ENCODE results near the gene TTLL11.

TTLL11 gene

DNA sequence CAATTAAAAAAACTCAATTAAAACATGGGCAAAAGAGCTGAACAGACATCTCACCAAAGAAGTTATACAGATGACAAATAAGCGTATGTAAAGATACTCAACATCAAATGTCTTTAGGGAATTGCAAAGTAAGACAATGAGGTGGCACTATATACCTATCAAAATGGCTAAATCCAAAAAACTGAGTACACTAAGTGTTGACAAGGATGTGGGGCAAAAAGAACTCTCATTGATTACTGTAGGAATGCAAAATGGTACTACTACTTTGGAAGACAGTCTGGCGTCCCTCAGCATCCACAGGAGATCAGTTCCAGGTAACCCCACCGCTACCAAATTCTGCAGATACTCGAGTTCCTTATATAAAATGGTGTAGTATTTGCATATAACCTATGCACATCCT is 243.6 kb downstream of the TTLL11 start:
- no peak for FAIRE-seq
- TF ChIP-seq POLR2AphosphoS5 (IDR thresholded peaks at IDR 0.05; ENCODE audit: low read depth, low read length) (no peak), PAX5 (IDR thresholded peaks at IDR 0.05; ENCODE audit: insufficient read depth, low read length, severe bottlenecking) (no peak), TAF1 (IDR thresholded peaks at IDR 0.05; ENCODE audit: low read depth, low read length) (no peak), SPI1 (IDR thresholded peaks at IDR 0.05; ENCODE audit: low read depth, low read length) (no peak), POU2F2 (IDR thresholded peaks at IDR 0.05; ENCODE audit: low read depth, low read length) (no peak), POLR2A (IDR thresholded peaks at IDR 0.05; ENCODE audit: low read depth, low read length) (no peak)
- no peak for DNase-seq (ENCODE audit: insufficient read length, low spot score)

DNA sequence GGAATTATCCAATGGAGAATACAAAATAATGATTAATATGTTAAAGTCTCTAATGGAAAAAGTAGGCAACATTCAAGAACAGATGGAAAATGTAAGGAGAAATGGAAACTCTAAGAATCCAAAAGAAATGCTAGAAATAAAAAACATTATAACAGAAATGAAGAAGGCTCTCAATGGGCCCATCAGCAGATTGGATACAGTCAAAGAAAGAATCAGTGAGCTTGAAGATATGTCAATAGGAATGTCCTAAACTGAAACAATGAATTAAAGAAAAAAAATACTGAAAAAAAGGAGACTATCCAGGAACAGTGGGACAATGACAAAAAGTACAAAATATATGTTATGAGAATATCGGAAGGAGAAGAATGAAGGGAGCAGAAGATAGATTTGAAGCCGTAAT is 248.5 kb downstream of the TTLL11 start:
- FAIRE-seq (no peak), DNase-seq (ENCODE audit: insufficient read length, low spot score) (no peak)
- TF ChIP-seq POLR2AphosphoS5 (IDR thresholded peaks at IDR 0.05; ENCODE audit: low read depth, low read length) (no peak), SPI1 (IDR thresholded peaks at IDR 0.05; ENCODE audit: low read depth, low read length) (no peak)

DNA sequence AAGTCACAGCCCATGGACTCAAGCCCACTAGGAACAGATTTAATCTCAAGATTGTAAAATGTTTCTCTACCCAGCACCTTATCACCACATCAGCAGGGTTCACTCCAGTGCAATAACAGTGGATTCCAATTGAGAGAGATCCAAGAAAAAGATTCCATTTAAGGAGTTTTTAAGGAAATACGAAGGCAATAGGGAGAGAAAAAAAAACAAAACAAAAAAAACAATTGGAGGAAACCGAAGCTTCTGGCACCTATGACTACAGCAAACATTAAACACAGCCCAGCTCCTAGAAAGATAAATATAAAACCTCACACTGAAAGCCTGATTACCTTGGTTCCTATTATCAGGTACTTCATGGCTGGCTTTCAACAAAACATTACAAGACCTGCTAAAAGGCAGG is 249.0 kb downstream of the TTLL11 start:
- DNase-seq (ENCODE audit: insufficient read length, low spot score) (no peak), FAIRE-seq (no peak)
- no peak for TF ChIP-seq TAF1 (IDR thresholded peaks at IDR 0.05; ENCODE audit: low read depth, low read length)
- no peak for TF ChIP-seq POLR2AphosphoS5 (IDR thresholded peaks at IDR 0.05; ENCODE audit: low read depth, low read length)
- no peak for TF ChIP-seq PAX5 (IDR thresholded peaks at IDR 0.05; ENCODE audit: insufficient read depth, low read length, severe bottlenecking)
- TF ChIP-seq POU2F2 (IDR thresholded peaks at IDR 0.05; ENCODE audit: low read depth, low read length), result no peak
- TF ChIP-seq POLR2A (IDR thresholded peaks at IDR 0.05; ENCODE audit: low read depth, low read length), result no peak
- no peak for TF ChIP-seq SPI1 (IDR thresholded peaks at IDR 0.05; ENCODE audit: low read depth, low read length)

DNA sequence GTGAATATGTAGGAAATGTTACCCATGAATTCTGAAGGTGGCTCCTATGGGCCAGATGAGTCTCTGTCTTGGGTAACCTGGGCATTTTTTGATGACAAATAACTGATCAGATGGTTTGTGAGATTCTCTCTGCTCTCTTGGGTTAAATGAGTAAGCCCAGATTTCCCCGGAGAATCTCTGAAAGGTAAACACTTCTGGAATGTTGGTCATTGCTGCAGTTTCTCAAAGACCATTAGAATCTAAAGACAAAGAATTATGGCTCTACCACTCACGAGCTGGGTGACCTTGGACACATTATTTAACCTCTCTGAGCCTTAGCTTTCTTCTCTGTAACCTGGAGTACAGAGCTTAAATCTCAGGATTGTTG is 250.5 kb downstream of the TTLL11 start:
- FAIRE-seq, result no peak
- DNase-seq (ENCODE audit: insufficient read length, low spot score), result no peak
- TF ChIP-seq TAF1 (IDR thresholded peaks at IDR 0.05; ENCODE audit: low read depth, low read length) (no peak), POU2F2 (IDR thresholded peaks at IDR 0.05; ENCODE audit: low read depth, low read length) (no peak), SPI1 (IDR thresholded peaks at IDR 0.05; ENCODE audit: low read depth, low read length) (no peak), POLR2A (IDR thresholded peaks at IDR 0.05; ENCODE audit: low read depth, low read length) (no peak), POLR2AphosphoS5 (IDR thresholded peaks at IDR 0.05; ENCODE audit: low read depth, low read length) (no peak), PAX5 (IDR thresholded peaks at IDR 0.05; ENCODE audit: insufficient read depth, low read length, severe bottlenecking) (no peak)

DNA sequence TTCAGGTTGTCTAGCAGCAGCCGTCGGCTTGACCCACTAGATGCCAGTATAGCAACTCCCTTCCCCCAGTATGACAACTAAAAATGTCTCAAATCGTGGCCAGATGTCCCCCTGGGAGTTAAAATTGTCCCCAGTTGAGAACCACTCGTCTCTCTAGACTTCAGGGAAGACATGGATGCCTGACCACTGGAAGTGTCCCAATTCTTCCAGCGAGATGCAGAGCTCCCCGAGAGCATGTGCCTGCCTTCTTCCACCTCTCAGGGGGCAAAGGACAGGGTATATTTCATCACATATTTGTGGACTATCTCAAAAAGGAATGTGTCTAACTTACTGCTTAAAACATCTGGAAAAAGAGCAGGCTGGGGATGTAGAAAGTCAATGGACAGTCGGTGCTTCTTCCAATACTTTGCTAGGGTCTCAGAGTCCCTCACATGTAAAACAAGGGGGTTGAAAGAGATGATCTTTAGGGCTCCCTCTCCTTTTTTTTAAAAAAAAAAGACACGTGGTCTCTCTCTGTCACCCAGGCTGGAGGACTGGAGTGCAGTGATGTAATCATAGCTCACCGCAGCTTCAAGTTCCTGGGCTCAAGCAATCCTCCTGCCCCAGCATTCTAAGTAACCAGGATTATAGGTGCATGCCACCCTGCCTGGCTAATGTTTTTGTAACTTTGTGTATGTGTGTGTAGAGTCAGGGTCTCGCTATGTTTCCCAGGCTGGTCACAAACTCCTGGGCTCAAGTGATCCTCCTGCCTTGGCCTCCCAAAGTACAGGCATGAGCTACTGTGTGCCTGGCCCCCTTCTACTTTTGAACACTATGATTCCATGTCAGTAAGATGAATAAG is 251.1 kb downstream of the TTLL11 start:
- DNase-seq (ENCODE audit: insufficient read length, low spot score) (no peak), FAIRE-seq (no peak)
- TF ChIP-seq POU2F2 (IDR thresholded peaks at IDR 0.05; ENCODE audit: low read depth, low read length) (no peak), PAX5 (IDR thresholded peaks at IDR 0.05; ENCODE audit: insufficient read depth, low read length, severe bottlenecking) (no peak), TAF1 (IDR thresholded peaks at IDR 0.05; ENCODE audit: low read depth, low read length) (no peak), SPI1 (IDR thresholded peaks at IDR 0.05; ENCODE audit: low read depth, low read length) (no peak), POLR2AphosphoS5 (IDR thresholded peaks at IDR 0.05; ENCODE audit: low read depth, low read length) (no peak), POLR2A (IDR thresholded peaks at IDR 0.05; ENCODE audit: low read depth, low read length) (no peak)

DNA sequence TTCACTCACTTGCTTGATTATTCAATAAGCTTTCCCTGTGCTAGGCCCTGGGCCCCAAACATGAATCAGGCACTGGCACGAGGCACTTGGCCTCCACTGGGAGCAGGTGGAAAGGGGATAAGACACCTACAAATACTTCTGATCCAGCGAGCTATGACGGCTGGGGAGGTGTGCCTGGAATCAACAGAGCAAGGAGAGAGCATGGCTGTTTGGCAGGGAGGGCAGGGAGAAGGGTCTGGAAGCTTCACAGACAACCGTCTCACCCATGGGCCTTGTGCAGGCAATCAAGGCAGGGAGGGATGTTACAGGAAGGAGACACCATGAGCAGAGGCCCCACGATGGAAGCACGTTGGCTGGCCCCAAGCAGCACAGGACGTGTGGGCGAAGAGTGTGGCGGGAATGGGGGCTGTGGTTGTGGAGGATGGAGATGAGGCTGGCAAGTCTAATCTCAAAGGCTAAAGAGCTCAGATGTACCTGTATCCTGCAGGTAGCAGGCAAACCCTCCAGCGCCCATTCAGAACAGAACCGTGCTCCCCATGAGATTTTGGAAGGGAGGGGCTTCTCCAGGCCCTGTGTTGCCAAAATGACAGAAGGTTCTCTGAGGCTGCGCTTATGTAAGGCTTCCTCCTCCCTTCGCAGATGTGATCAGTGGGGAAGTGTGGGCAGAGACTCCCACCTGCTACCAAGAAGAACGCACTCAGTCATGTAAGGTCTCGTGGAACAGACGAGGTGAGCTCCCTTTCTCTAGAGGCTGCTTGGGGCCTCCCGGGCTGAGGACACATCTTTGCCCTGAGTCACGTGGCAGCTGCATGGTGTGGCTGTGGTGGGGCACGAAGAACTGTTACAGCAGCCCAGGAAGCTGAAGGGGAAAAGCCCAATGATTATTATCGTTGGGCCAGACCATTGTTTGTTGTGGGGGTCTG is 252.0 kb downstream of the TTLL11 start:
- no peak for TF ChIP-seq POLR2AphosphoS5 (IDR thresholded peaks at IDR 0.05; ENCODE audit: low read depth, low read length)
- TF ChIP-seq SPI1 (IDR thresholded peaks at IDR 0.05; ENCODE audit: low read depth, low read length), result no peak
- TF ChIP-seq POLR2A (IDR thresholded peaks at IDR 0.05; ENCODE audit: low read depth, low read length), result no peak
- no peak for TF ChIP-seq POU2F2 (IDR thresholded peaks at IDR 0.05; ENCODE audit: low read depth, low read length)
- no peak for TF ChIP-seq PAX5 (IDR thresholded peaks at IDR 0.05; ENCODE audit: insufficient read depth, low read length, severe bottlenecking)
- DNase-seq (ENCODE audit: insufficient read length, low spot score), result no peak
- FAIRE-seq, result no peak

DNA sequence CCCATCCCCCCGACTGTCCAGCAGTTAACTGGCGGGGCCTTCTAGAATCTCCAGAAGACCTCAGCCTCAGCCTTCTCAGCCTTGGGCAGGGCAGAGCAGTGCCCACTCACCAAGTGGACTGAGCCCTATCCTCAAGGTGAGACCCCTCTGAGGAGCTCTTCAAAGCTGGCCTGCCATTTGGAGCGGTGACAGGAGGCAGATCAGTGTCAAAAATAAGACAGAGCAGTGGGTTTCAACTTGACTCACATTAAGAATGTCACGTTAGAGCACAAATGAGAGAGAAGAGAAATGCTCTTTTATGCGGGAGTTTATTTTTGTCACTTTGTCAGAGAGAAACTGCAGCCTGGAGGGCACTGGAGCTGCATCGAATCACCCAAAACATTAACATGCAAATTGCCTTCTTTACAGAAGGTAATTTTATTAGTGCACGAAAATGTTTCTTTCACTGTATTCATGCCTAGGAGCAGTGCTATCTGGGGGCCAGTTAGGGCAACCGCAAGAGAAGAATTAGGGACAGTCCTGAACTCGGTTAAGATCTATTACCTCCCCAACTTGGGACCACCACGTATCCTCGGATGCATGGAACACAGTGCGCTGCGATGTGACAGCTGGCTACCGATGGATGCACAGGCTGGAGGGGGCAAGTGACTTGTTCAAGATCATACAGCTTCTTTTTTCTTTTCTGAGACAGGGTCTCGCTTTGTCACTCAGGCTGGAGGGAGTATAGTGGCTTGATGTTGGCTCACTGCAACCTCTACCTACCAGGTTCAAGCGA is 253.2 kb downstream of the TTLL11 start:
- TF ChIP-seq TAF1 (IDR thresholded peaks at IDR 0.05; ENCODE audit: low read depth, low read length), result no peak
- no peak for TF ChIP-seq PAX5 (IDR thresholded peaks at IDR 0.05; ENCODE audit: insufficient read depth, low read length, severe bottlenecking)
- no peak for TF ChIP-seq POLR2A (IDR thresholded peaks at IDR 0.05; ENCODE audit: low read depth, low read length)
- TF ChIP-seq SPI1 (IDR thresholded peaks at IDR 0.05; ENCODE audit: low read depth, low read length), result no peak
- TF ChIP-seq POLR2AphosphoS5 (IDR thresholded peaks at IDR 0.05; ENCODE audit: low read depth, low read length), result no peak
- TF ChIP-seq POU2F2 (IDR thresholded peaks at IDR 0.05; ENCODE audit: low read depth, low read length), result no peak
- FAIRE-seq (peak; percentile 66), DNase-seq (ENCODE audit: insufficient read length, low spot score) (no peak)

DNA sequence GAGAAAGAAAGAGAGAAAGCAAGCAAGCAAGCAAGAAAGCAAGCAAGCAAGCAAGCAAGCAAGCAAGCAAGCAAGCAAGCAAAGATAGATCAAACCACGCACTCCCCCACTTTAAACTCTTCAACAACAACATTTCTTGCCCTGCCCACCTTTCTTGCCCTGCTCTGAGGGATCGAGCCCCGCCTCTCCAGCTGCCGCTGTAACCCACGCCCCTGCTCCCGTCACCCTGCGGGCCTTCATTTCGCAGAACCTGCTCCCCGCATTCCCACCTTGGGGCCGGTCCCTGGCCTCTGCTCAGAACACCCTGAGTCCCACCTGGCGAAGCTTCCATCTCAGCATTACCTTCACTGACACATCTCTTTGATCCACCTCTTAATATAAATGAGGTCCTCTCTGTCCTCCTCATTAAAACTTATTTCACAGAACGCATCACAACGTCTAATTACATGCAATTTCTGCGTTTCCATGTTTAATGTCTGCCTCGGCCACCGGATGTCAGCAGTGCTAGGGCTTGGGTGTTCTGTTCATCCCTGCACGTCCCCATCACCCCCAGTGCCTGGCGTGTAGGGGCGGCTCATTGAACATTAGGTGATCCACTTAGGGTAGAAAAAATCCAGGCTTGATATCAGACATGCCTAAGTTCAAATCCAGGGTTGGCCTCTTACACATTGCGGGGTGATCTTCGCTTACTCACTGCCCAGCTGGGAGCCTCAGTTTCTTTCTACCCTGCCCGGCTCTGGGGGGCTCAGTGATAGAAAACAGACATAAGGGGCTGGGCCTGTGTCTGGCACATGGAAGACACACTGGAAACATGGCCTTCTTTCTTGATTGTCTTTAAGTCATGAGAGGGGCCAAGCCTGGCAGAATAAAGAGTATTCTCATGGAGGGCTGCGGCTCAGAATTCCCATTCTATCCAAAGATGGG is 254.1 kb downstream of the TTLL11 start:
- TF ChIP-seq TAF1 (IDR thresholded peaks at IDR 0.05; ENCODE audit: low read depth, low read length) (no peak), POLR2A (IDR thresholded peaks at IDR 0.05; ENCODE audit: low read depth, low read length) (no peak), POLR2AphosphoS5 (IDR thresholded peaks at IDR 0.05; ENCODE audit: low read depth, low read length) (no peak), SPI1 (IDR thresholded peaks at IDR 0.05; ENCODE audit: low read depth, low read length) (no peak), POU2F2 (IDR thresholded peaks at IDR 0.05; ENCODE audit: low read depth, low read length) (no peak), PAX5 (IDR thresholded peaks at IDR 0.05; ENCODE audit: insufficient read depth, low read length, severe bottlenecking) (no peak)
- DNase-seq (ENCODE audit: insufficient read length, low spot score) (no peak), FAIRE-seq (no peak)

Data from GM12891 (cell line).